ENCODE measurements around the gene MACO1. TPM values are rescaled to one million over a fixed set of nuclear protein-coding genes. Genes with fewer than 3 reads are reported as not detected.

MACO1 gene
- total RNA-seq, 3 donors from 2014 or later, result 14.4 to 17.9 (median 16.4) TPM

- ATAC-seq (no peak), DNase-seq (no peak)
- H3K4me1 Mint-ChIP-seq (ENCODE audit: low read depth), result peaks cover 36% of the 10 kb centered on the region
- peaks cover 12% of the 10 kb centered on the region for H3K36me3 Mint-ChIP-seq (ENCODE audit: insufficient read depth)
- H3K27me3 Mint-ChIP-seq (ENCODE audit: low read depth), result no peaks in the 10 kb centered on the region
- H3K4me3 Mint-ChIP-seq, result no peak overlapping the region
- H3K9me3 Mint-ChIP-seq, result no peaks in the 10 kb centered on the region
Measured at GRCh38 chr1:25478633-25479032, 47.9 kb downstream of the MACO1 start.

DNA sequence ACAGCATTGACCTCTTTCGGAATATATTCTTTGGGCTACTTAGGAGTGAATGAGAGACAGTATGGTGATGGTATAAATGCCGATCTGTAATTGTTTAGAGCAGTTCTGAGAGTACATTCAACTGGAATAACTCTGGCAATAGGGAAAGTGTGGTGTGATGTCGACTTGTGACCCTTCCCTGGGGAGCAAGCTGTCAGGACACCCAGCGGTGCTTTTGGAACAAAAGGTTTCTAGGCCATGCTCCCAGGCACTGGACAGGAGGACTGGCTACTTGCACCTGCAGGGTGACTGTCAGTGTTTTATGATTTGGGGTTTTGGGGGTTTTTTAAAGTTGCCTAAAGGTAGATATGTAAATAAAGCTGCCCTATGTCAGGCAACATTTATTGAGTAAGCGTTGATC lies 50.9 kb downstream of the MACO1 start:
- H3K4me1 Mint-ChIP-seq (ENCODE audit: low read depth), result peaks cover 16% of the 10 kb centered on the region
- no peak overlapping the region for H3K4me3 Mint-ChIP-seq
- ATAC-seq, result no peak
- peaks cover 20% of the 10 kb centered on the region for H3K36me3 Mint-ChIP-seq (ENCODE audit: insufficient read depth)
- no peaks in the 10 kb centered on the region for H3K27me3 Mint-ChIP-seq (ENCODE audit: low read depth)
- no peaks in the 10 kb centered on the region for H3K9me3 Mint-ChIP-seq
- no peak for DNase-seq

DNA sequence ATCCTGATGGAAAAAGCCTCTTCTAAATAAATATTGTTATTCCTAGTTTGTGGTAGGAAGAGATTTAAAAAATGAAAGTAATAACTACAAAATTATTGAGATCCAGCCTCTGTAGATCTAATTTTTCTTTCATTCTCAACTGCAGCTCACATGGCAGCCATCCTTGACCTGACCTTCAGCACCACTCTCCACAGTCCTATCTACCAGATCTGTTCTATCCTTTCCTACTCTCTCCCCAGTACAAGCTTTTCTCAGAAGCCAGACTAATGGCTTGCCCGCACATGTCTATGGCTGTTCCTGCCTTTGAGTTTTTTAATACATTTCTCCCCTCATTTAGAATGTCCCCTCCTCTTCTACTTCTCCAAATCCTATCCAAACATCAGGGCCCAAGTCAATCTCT lies 51.5 kb downstream of the MACO1 start:
- peaks cover 20% of the 10 kb centered on the region for H3K36me3 Mint-ChIP-seq (ENCODE audit: insufficient read depth)
- no peaks in the 10 kb centered on the region for H3K27me3 Mint-ChIP-seq (ENCODE audit: low read depth)
- H3K4me3 Mint-ChIP-seq, result peak overlapping the region; percentile 16
- peaks cover 10% of the 10 kb centered on the region for H3K4me1 Mint-ChIP-seq (ENCODE audit: low read depth)
- no peak for DNase-seq
- H3K9me3 Mint-ChIP-seq, result no peaks in the 10 kb centered on the region
- no peak for ATAC-seq

DNA sequence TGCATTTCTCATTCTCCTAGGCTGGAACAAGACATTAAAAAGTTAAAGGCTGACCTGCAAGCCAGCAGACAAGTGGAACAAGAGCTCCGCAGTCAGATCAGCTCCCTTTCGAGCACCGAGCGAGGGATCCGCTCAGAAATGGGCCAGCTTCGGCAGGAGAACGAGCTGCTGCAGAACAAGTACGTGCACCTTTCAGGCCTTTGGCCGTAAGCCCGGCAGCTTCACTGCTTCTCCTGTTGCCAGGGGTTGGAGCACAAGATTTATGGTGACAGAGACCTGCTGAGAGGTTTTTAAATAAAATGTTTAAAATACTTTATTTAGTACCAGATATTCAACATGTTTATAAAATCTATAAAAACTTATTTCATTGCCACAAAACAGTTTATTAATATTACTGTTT lies 53.4 kb downstream of the MACO1 start:
- peaks cover 10% of the 10 kb centered on the region for H3K4me1 Mint-ChIP-seq (ENCODE audit: low read depth)
- DNase-seq, result no peak
- no peak overlapping the region for H3K4me3 Mint-ChIP-seq
- ATAC-seq, result no peak
- no peaks in the 10 kb centered on the region for H3K27me3 Mint-ChIP-seq (ENCODE audit: low read depth)
- H3K36me3 Mint-ChIP-seq (ENCODE audit: insufficient read depth), result peaks cover 23% of the 10 kb centered on the region
- no peaks in the 10 kb centered on the region for H3K9me3 Mint-ChIP-seq

GRCh38 chr1:25484533-25484932 lies 53.8 kb downstream of the MACO1 start:
- Mint-ChIP-seq H3K27me3 (ENCODE audit: low read depth) (no peaks in the 10 kb centered on the region), H3K4me1 (ENCODE audit: low read depth) (peaks cover 10% of the 10 kb centered on the region), H3K36me3 (ENCODE audit: insufficient read depth) (peaks cover 27% of the 10 kb centered on the region), H3K4me3 (no peak overlapping the region), H3K9me3 (no peaks in the 10 kb centered on the region)
- ATAC-seq (no peak), DNase-seq (no peak)

DNA sequence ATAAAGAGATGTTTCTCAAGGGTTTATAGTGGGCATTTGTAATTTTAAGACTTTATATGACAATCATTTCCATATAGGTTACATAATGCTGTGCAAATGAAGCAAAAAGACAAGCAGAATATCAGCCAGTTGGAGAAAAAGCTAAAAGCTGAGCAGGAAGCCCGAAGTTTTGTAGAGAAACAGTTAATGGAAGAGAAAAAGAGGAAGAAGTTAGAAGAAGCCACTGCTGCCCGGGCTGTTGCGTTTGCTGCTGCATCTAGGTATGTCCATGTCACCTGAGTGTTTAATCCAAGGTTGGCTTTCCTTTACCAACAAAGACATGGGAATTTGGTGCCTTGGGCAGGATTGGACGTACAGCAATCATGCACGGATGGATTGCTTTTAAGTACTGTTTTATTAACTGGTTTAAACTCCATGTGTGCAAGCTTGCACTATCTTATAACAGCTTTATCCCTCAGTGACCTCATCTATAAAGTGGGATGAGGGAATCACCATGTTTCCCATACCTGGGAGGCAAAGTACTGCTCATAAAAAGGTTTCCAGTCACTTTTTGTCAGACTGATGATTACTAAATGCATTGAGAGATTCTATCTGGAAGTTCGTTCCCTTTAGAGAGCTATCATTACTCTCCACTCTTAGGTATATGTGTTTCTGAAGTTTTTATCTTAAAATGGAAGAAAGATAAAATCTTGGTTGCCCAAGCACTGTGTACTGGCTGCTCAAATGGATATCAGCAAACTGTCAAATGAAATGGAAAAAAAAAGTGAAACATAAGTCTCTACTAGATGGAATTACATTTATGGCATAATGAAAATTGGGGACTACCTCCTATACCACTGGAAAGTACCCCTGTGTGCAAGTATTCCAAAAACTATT lies 55.1 kb downstream of the MACO1 start:
- Mint-ChIP-seq H3K36me3 (ENCODE audit: insufficient read depth) (peaks cover 35% of the 10 kb centered on the region), H3K4me1 (ENCODE audit: low read depth) (peaks cover 10% of the 10 kb centered on the region), H3K9me3 (no peaks in the 10 kb centered on the region), H3K4me3 (no peak overlapping the region), H3K27me3 (ENCODE audit: low read depth) (no peaks in the 10 kb centered on the region)
- DNase-seq, result no peak
- ATAC-seq, result no peak

DNA sequence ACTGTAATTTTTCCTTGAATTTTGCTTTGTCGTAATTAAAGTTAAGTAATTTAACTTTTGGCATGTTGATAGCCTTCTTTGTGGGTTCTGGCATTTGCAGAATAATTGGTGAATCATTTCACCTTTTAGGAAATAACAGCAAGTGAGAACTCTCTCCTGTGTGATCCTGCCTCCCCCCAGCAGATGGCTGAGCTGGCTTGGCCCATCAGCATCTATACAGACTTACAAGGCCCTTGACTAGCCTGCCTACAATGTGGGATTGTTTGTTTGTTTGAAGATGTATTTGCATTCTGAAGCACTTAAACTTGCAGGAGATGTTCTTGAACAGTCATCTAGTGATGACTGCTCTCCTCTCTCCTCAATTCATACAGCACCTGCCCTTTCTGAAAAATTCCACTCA lies 55.9 kb downstream of the MACO1 start:
- H3K4me1 Mint-ChIP-seq (ENCODE audit: low read depth), result peaks cover 8% of the 10 kb centered on the region
- H3K4me3 Mint-ChIP-seq, result no peak overlapping the region
- ATAC-seq (no peak), DNase-seq (no peak)
- no peaks in the 10 kb centered on the region for H3K27me3 Mint-ChIP-seq (ENCODE audit: low read depth)
- no peaks in the 10 kb centered on the region for H3K9me3 Mint-ChIP-seq
- peaks cover 41% of the 10 kb centered on the region for H3K36me3 Mint-ChIP-seq (ENCODE audit: insufficient read depth)

DNA sequence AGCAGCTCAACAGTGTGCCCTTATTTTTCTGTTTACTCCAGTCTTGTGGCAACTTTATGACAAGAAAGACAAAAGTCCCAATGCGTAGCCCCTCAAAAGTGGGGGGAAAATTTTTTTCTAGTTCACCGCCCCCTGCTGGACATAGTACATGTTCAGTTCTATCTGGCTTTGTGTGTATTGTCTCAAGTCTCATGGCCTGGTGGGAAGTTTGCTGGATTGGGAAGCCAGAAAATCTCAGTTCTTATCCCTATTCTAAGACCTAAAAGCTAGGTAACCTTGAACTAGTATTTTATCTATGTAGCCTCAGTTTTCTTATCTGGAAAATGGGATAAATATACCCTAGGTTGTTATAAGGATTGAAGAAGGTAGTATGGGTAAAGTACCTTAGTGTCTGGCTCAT lies 56.9 kb downstream of the MACO1 start:
- H3K4me3 Mint-ChIP-seq, result no peak overlapping the region
- ATAC-seq, result no peak
- H3K9me3 Mint-ChIP-seq, result no peaks in the 10 kb centered on the region
- no peaks in the 10 kb centered on the region for H3K27me3 Mint-ChIP-seq (ENCODE audit: low read depth)
- peaks cover 2% of the 10 kb centered on the region for H3K4me1 Mint-ChIP-seq (ENCODE audit: low read depth)
- peak; percentile 31 for DNase-seq
- H3K36me3 Mint-ChIP-seq (ENCODE audit: insufficient read depth), result peaks cover 44% of the 10 kb centered on the region

DNA sequence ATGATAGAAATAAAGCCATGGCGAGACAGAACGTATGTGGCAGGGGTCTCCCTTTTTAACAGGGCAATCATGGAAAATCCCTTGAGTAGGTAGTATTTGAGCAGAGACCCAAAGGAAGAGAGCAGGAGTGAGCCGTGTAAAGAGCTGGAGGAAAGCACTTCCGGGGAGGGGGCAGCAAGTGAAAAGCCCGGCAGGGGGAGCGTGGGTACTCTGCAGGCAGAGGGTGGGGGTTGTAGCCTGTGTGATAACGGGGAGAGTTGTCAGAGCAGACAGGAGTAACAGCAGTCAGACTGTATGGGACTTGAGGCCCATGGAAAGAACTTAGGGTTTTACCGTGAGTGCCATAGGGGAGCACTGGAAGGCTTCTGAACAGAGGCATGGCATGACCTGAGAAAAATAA lies 61.6 kb downstream of the MACO1 start:
- DNase-seq, result no peak
- H3K27me3 Mint-ChIP-seq (ENCODE audit: low read depth), result no peaks in the 10 kb centered on the region
- H3K9me3 Mint-ChIP-seq, result no peaks in the 10 kb centered on the region
- H3K4me1 Mint-ChIP-seq (ENCODE audit: low read depth), result no peaks in the 10 kb centered on the region
- H3K36me3 Mint-ChIP-seq (ENCODE audit: insufficient read depth), result peaks cover 43% of the 10 kb centered on the region
- H3K4me3 Mint-ChIP-seq, result no peak overlapping the region
- no peak for ATAC-seq

- ATAC-seq (no peak), DNase-seq (no peak)
- peaks cover 34% of the 10 kb centered on the region for H3K36me3 Mint-ChIP-seq (ENCODE audit: insufficient read depth)
- no peaks in the 10 kb centered on the region for H3K4me1 Mint-ChIP-seq (ENCODE audit: low read depth)
- H3K4me3 Mint-ChIP-seq, result no peak overlapping the region
- H3K27me3 Mint-ChIP-seq (ENCODE audit: low read depth), result no peaks in the 10 kb centered on the region
- H3K9me3 Mint-ChIP-seq, result no peaks in the 10 kb centered on the region
Measured at GRCh38 chr1:25494952-25495351, 64.3 kb downstream of the MACO1 start.

GRCh38 chr1:25500694-25501093 lies 70.0 kb downstream of the MACO1 start:
- ATAC-seq (no peak), DNase-seq (no peak)
- H3K4me1 Mint-ChIP-seq (ENCODE audit: low read depth), result peaks cover 9% of the 10 kb centered on the region
- no peaks in the 10 kb centered on the region for H3K27me3 Mint-ChIP-seq (ENCODE audit: low read depth)
- H3K36me3 Mint-ChIP-seq (ENCODE audit: insufficient read depth), result peaks cover 10% of the 10 kb centered on the region
- no peaks in the 10 kb centered on the region for H3K9me3 Mint-ChIP-seq
- H3K4me3 Mint-ChIP-seq, result no peak overlapping the region

- ATAC-seq (no peak), DNase-seq (no peak)
- Mint-ChIP-seq H3K4me3 (no peak overlapping the region), H3K4me1 (ENCODE audit: low read depth) (peaks cover 16% of the 10 kb centered on the region), H3K27me3 (ENCODE audit: low read depth) (no peaks in the 10 kb centered on the region), H3K36me3 (ENCODE audit: insufficient read depth) (peaks cover 8% of the 10 kb centered on the region), H3K9me3 (no peaks in the 10 kb centered on the region)
Measured at GRCh38 chr1:25501235-25502058, 70.8 kb downstream of the MACO1 start.

GRCh38 chr1:25502957-25503356 lies 72.3 kb downstream of the MACO1 start:
- H3K9me3 Mint-ChIP-seq, result no peaks in the 10 kb centered on the region
- no peak overlapping the region for H3K4me3 Mint-ChIP-seq
- ATAC-seq, result no peak

GRCh38 chr1:25503551-25504426 lies 73.1 kb downstream of the MACO1 start:
- H3K4me1 Mint-ChIP-seq (ENCODE audit: low read depth), result peaks cover 25% of the 10 kb centered on the region
- peak; percentile 78 to 84 for ATAC-seq
- DNase-seq, result peak; percentile 67
- H3K36me3 Mint-ChIP-seq (ENCODE audit: insufficient read depth), result peaks cover 5% of the 10 kb centered on the region
- H3K4me3 Mint-ChIP-seq, result no peak overlapping the region
- H3K9me3 Mint-ChIP-seq, result no peaks in the 10 kb centered on the region
- no peaks in the 10 kb centered on the region for H3K27me3 Mint-ChIP-seq (ENCODE audit: low read depth)

More at GRCh38 chr1:25502957-25503356, 72.3 kb downstream of the MACO1 start:
- peaks cover 25% of the 10 kb centered on the region for H3K4me1 Mint-ChIP-seq (ENCODE audit: low read depth)
- peaks cover 6% of the 10 kb centered on the region for H3K36me3 Mint-ChIP-seq (ENCODE audit: insufficient read depth)
- DNase-seq, result no peak
- no peaks in the 10 kb centered on the region for H3K27me3 Mint-ChIP-seq (ENCODE audit: low read depth)

Measured in activated T-cell treated with anti-CD3 and anti-CD28 coated beads, Interleukin-2, amount 50 U/mL, for 4 hours (primary cell).